Spleen (tissue), 7 donors: Measurements from ENCODE around the gene RAB3D.

Experiments
- CTCF ChIP-seq, 11 experiments: fragments of 200-600 bp in 7 of 11; fragments of 450-650 bp in 4 of 11; sonication (generic) in 4 of 11; IDR thresholded peaks in 8 of 11; conservative IDR thresholded peaks in 3 of 11; 1 replicate in 7 of 11; 2 replicates in 4 of 11; pipeline versions ENCODE4 v1.4.0 to v1.8.0; 2016 to 2021; ENCODE audit warnings: antibody characterized with exemption in 11 of 11, inconsistent platforms in 4 of 11, mild to moderate bottlenecking in 1 of 11
- POLR2A ChIP-seq, 3 donors: fragments of 450-650 bp; IDR thresholded peaks; one replicate each; pipeline ENCODE4 v1.5.1; 2017; ENCODE audit warnings: antibody characterized with exemption in 3 of 3, mild to moderate bottlenecking in 1 of 3
- POLR2AphosphoS5 ChIP-seq, 3 donors: sonication (generic); formaldehyde crosslinking; IDR thresholded peaks; one replicate each; pipeline ENCODE4 v1.5.1; 2017; ENCODE audit warnings: antibody characterized with exemption in 3 of 3
- donor health status: DM: no; HTN: no; CAD: no; lungs with moderate emphysema.
- donor health status: DM: no; HTN: no; CAD: no.
- donor health status: DM: no; HTN: no; CAD: no.

GRCh38 chr19:11325544-11325943 lies 13.9 kb downstream of the RAB3D start:
- TF ChIP-seq CTCF (IDR thresholded peaks at IDR 0.05 in 8 of 11, conservative IDR thresholded peaks at IDR 0.05 in 3 of 11) (no peak), POLR2A (IDR thresholded peaks at IDR 0.05) (no peak), POLR2AphosphoS5 (IDR thresholded peaks at IDR 0.05) (no peak)
